Kidney (tissue), 14 donors: ENCODE data around the gene TOMM22. TPM values are rescaled to one million over a fixed set of nuclear protein-coding genes. Genes with fewer than 3 reads are reported as not detected.

Experiments
- DNase-seq, 5 donors: peaks; one replicate each; pipeline ENCODE4 v3.0.0-alpha.2; 2013 to 2020
- FAIRE-seq: peaks from 2 replicates; lab custom pipeline; 2012; peaks lifted over from hg19 to GRCh38; lab: Jason Lieb, UNC
- H3K27ac ChIP-seq, 2 donors: one replicate each; pipeline ENCODE4 v1.7.0; 2013; ENCODE audit warnings: low read depth in 2 of 2, low read length in 2 of 2, inconsistent platforms in 1 of 2
- H3K27me3 ChIP-seq: one replicate; pipeline ENCODE4 v1.7.1; 2013; ENCODE audit warnings: low read length, inconsistent platforms; ENCODE audit not compliant: control insufficient read depth, insufficient read depth
- H3K36me3 ChIP-seq, 3 donors: one replicate each; pipeline versions ENCODE4 v1.7.0 to v1.7.1; 2013; ENCODE audit warnings: low read length in 3 of 3, control low read depth in 1 of 3, inconsistent platforms in 1 of 3; ENCODE audit not compliant: insufficient read depth in 3 of 3, control insufficient read depth in 2 of 3
- H3K4me1 ChIP-seq, 3 donors: one replicate each; pipeline versions ENCODE4 v1.7.0 to v1.7.1; 2013; ENCODE audit warnings: low read length in 3 of 3, inconsistent platforms in 1 of 3, low read depth in 1 of 3; ENCODE audit not compliant: control insufficient read depth in 2 of 3, insufficient read depth in 2 of 3
- H3K4me3 ChIP-seq, 3 donors: one replicate each; pipeline versions ENCODE4 v1.7.0 to v1.8.1; 2013; ENCODE audit warnings: low read length in 3 of 3, control low read depth in 1 of 3, inconsistent platforms in 1 of 3
- H3K9ac ChIP-seq, 3 donors: one replicate each; pipeline versions ENCODE4 v1.7.0 to v1.7.1; 2013; ENCODE audit warnings: low read length in 3 of 3, control low read depth in 1 of 3, inconsistent platforms in 1 of 3
- H3K9me3 ChIP-seq, 3 donors: one replicate each; pipeline versions ENCODE4 v1.7.0 to v1.7.1; 2013; ENCODE audit warnings: low read length in 3 of 3, control low read depth in 1 of 3, inconsistent platforms in 1 of 3; ENCODE audit not compliant: control insufficient read depth in 2 of 3, insufficient read depth in 1 of 3
- CTCF ChIP-seq: IDR thresholded peaks from 3 replicates; pipeline ENCODE4 v1.5.1; 2012; ENCODE audit warnings: mild to moderate bottlenecking, moderate library complexity, borderline replicate concordance; ENCODE audit not compliant: insufficient read depth; ENCODE audit errors: extremely low read depth
- intact Hi-C: fragments of 100-400 bp; cut with DNase I; formaldehyde crosslinking; loops from one replicate; pipeline ENCODE4 v1.11.1; 2022
- polyA plus RNA-seq: library from polyadenylated mRNA; stranded (reverse); fragments of 350-450 nt; fragmentation: Illumina TruSeq; extraction: RNeasy Lipid Tissue Mini Kit (QIAGEN cat#74804); gene quantifications from one replicate; pipeline ENCODE4 v1.2.3, GENCODE V29; 2014; ENCODE audit warnings: low read depth, low replicate concordance; ENCODE audit not compliant: insufficient read depth
- total RNA-seq: library from RNA; stranded (reverse); fragmentation: NEBNext Ultra II Directional; extraction: Animal tissue kit (Norgen Biotek cat#: 25700); gene quantifications from one replicate; pipeline ENCODE4 v1.2.1, GENCODE V29; 2021
- donor health status: control.
- donor health status: control.
- donor health status: control.
- donor health status: control.
- donor health status: control.
- donor health status: DM: yes; HTN: yes; CAD: no.
- donor health status: Normal renal cell carcinoma (clear cell type).

TOMM22 gene
- total and polyA plus RNA-seq, 2 donors from 2014 or later, result 55.0 to 103 TPM

DNA sequence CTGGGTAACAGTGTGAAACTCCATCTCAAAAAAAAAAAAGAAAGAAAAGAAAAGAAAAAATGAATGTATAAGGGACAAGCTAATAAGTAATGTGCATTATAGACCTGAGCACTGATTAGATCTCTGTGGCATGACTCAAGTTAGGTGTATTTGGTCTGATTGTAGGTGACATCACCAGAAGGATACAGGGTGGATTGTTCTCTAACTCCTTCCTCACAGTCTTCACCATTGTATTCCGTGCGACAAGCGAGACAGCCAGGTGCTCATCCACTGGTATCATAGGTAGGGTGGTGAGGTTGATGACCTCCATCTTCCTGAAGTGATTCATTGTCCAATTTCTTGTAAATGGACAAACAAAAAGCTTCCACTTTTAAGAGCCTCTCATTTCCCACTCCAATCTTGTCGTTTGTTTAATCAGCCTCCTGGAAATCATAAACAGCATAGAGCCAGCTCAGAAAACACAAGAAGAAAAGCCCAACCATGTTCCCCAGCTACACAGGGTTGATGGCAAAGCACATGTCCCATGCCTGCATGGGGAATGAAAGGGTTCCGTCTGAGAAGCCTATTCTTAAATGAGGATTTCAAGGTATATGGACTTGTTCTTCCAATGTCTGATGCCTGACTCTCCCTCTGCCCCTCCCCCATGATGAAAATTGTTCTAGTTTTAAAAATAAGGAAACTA lies 31.8 kb upstream of the TOMM22 start:
- intact Hi-C loops, result no loop called here
- no peak for FAIRE-seq
- no peaks in the 10 kb centered on the region for H3K4me1 ChIP-seq

DNA sequence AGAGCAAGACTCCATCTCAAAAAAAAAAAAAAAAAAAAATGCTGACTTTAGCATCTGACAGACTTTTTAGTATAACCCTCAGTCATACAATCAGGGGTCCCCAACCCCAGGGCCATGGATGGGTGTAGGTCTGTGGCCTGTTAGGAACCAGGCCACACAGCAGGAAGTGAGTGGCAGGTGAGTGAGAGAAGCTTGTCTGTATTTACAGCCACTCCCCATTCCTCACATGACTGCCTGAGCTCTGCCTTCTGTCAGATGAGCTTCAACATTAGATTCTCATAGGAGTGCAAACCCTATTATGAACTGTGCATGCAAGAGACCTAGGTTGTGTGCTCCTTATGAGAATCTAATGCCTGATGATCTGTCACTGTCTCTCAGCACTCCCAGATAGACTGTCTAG lies 28.9 kb upstream of the TOMM22 start:
- intact Hi-C loops, result no loop called here
- no peak overlapping the region for H3K9ac ChIP-seq
- FAIRE-seq, result no peak

More for the DNA sequence above, 31.8 kb upstream of the TOMM22 start:
- Histone ChIP-seq H3K9ac (no peak overlapping the region), H3K27me3 (no peaks in the 10 kb centered on the region), H3K9me3 (no peaks in the 10 kb centered on the region), H3K4me3 (no peak overlapping the region), H3K36me3 (no peaks in the 10 kb centered on the region), H3K27ac (no peak overlapping the region)
- DNase-seq, result no peak
- TF ChIP-seq CTCF, result no peak

DNA sequence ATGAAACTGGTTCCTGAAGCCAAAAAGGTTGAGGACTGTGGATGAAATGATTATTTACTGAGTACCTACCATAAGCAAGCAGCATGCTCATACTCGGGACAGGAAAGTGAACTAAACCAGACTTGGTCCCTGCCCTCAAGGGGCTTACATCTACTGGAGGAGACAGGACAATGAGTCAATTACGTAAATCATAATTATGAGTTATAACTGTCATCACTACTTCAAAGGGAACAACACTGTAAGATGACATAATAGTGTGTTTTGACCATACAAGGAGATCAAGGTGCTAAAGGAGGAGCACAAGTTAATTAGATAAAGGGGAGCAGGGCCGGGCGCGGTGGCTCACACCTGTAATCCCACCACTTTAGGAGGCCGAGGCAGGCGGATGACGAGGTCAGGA lies 28.0 kb upstream of the TOMM22 start:
- peaks cover 2 to 12% (median 7%) of the 10 kb centered on the region in 3 donors for H3K4me1 ChIP-seq
- H3K9ac ChIP-seq, result no peak overlapping the region
- H3K27ac ChIP-seq, result no peak overlapping the region
- TF ChIP-seq CTCF, result no peak
- FAIRE-seq (no peak), DNase-seq (no peak)
- H3K36me3 ChIP-seq, result no peaks in the 10 kb centered on the region
- H3K27me3 ChIP-seq, result no peaks in the 10 kb centered on the region
- intact Hi-C loops, result no loop called here
- H3K9me3 ChIP-seq, result no peaks in the 10 kb centered on the region
- no peak overlapping the region for H3K4me3 ChIP-seq

More for the DNA sequence above, 28.9 kb upstream of the TOMM22 start:
- H3K27me3 ChIP-seq, result no peaks in the 10 kb centered on the region
- no peak for DNase-seq
- no peak overlapping the region for H3K27ac ChIP-seq
- no peak for TF ChIP-seq CTCF
- H3K9me3 ChIP-seq, result no peaks in the 10 kb centered on the region
- no peak overlapping the region for H3K4me3 ChIP-seq
- H3K4me1 ChIP-seq, result peaks cover 2 to 12% (median 7%) of the 10 kb centered on the region in 3 donors
- no peaks in the 10 kb centered on the region for H3K36me3 ChIP-seq
